ENCODE data around the gene KIF1A.
A peak's percentile ranks its signal among the peaks of the same experiment; 100 is the strongest.
"Not testable (repeated sequence)": the region's sequence is repeated elsewhere in the genome, so short reads cannot be mapped to it uniquely, and the experiment has no call there.

The KIF1A gene

GRCh38 chr2:240714747-240715725 is 105.0 kb downstream of the KIF1A start:
- DNase-seq = peak; percentile 20

DNA sequence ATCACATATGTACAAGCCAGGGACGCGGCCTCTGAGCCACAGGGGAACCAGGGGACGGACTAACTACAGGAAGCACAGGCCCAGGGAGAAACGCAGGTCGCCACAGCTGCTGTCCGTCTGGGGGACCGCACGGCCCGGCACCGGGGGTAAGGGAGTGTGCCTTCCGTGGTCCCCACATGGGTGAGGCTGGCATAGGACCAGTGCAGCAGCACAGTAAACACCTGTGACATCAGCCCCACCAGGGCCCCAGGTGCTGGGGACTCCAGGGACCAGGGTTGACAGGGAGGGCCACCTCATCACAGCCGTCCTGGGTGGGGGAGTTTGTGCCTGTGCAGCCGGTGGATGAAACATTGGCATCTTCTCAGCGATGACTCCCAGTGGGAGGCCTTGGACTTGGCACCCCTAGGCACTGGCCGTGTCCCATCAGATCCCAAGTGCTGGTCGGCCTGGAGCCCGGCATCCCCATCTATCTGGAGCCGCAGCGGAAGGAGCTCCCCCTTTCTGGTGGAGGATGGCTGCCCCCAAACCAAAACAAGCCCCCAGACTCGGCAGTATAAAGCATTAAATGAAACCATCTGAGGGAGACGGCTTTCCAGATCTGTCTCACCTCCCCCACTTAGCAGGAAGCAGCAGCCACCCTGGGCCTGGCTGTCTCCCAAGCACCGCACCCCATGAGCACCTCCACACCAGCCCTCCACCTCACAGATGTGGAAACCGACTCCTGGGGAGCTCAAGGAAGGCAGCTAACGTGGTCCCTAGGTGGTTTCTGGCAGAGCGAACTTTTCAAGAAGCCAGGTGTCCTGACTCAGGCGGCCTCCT is 105.9 kb downstream of the KIF1A start:
- peak; percentile 58 for DNase-seq

- peak; percentile 78 for DNase-seq
These were observed 106.7 kb downstream of the KIF1A start for GRCh38 chr2:240713071-240713927.

DNA sequence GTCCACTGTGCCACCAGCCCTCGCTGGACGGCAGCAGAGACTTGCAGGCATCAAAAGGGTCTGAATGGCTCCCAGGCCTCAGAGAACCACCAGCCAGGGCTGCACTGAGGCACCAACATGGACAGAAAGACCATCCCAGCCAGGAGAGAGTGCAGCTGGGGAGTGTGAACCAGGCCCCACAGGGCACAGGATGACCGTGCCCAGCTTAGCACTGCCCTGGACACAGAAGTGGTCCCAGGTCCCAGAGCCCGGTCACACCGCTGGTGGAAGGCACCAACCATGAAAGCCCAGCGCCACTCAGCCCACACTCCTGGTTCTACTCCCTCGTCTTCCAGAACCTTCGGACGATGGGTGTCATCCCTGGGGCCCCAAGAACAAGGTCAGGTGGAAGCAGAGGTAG is 107.9 kb downstream of the KIF1A start:
- no peak for DNase-seq

- DNase-seq = no peak
These were observed 108.3 kb downstream of the KIF1A start for GRCh38 chr2:240711701-240712100.

GRCh38 chr2:240711296-240711695 is 108.7 kb downstream of the KIF1A start:
- DNase-seq = no peak

- no peak for DNase-seq
These were observed 111.6 kb downstream of the KIF1A start for GRCh38 chr2:240708457-240708856.

DNA sequence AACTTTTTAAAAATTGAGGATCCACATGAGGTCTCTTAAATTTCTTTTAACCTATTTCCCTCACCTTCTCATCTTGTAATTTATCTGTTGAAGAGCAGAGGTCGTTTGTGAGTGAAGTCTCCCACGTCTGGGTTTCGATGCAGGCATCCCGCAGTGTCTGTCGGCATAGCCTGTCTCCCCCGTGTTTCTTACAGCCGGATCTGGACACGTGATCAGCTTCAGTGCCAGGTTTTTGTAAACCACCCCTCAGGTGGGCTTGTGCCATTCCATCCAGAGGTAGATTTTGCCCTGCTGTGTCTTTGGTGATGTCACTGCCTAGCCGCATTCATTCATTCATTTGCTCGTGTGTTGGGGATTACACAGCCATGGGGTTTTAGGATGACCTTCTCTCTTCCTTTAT is 112.2 kb downstream of the KIF1A start:
- no peak for DNase-seq

GRCh38 chr2:240707043-240707756 is 112.8 kb downstream of the KIF1A start:
- no peak for DNase-seq

DNA sequence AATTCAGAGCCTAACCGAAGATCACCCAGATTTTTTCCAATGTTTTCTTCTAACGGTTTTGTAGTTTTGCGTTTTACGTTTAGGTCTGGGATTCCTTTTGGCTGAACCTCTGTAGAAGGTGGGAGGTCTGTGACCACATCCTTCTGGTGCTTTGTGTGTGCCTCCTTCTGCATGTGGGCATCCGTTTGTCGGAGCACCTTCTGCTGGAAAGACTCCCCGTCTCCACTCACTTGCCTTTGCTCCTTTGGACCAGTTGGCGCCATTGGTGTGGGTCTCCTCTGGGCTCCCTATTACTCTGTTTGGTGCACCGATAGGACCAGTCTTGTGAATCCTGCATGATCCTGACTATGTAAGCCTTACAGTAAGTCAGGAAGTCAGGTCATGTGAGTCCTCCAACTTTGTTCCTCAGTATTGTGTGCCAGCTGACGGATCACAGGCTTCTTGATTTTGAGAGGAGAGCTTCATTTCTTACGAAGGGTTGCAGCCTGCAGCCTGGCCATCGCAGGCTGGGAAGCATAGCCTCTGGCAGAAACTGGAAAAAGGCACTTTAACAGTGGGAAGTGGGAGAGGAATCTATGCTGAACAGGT is 114.7 kb downstream of the KIF1A start:
- no peak for DNase-seq

- no peak for DNase-seq
These were observed 115.4 kb downstream of the KIF1A start for GRCh38 chr2:240704651-240705050.

DNA sequence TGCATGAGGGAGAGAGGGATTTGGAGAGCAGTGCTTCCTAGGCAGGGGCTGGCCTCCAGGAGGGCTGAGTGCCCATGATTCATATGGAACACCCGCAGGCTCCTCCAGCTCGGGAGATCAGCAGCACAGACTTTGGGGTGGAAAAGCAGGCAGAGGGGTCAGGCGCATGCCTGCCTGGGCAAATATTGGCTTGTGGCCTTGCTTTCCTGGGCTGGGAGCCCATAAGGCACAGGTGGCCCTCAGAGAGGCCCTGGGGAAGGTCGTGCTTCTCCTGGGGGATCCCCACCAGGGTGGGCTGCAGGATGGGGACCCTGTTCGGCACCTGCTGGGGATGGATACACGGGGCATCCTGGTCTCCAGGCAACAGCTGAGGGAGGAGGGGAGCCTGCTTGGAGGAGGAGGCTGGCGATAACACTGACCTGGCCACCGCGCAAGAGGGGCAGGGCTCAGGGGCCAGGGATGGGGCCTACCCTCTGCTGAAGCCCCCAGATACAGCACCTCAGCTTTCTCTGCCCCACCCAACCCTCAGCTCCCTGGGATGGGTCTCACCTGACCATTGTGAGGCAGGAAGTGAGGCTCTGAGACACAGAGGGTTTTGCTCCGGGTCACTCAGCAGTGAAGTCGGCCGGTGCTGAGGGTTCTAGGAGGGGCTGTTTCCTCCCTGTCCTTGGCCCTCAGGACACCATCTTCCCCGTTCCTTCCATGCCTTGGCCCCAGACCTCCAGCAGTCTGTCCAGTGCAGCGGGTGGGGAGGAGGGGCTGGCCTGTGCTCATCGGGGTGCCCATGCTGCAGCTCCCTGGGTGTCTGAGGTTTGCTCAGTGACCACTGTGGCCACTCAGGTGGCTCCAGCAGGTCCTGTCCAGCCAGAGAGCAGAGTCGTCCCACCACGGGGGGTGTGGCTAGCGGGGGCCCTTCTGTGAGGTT is 116.3 kb downstream of the KIF1A start:
- no peak for DNase-seq

GRCh38 chr2:240702640-240703011 is 117.4 kb downstream of the KIF1A start:
- no peak for DNase-seq

DNA sequence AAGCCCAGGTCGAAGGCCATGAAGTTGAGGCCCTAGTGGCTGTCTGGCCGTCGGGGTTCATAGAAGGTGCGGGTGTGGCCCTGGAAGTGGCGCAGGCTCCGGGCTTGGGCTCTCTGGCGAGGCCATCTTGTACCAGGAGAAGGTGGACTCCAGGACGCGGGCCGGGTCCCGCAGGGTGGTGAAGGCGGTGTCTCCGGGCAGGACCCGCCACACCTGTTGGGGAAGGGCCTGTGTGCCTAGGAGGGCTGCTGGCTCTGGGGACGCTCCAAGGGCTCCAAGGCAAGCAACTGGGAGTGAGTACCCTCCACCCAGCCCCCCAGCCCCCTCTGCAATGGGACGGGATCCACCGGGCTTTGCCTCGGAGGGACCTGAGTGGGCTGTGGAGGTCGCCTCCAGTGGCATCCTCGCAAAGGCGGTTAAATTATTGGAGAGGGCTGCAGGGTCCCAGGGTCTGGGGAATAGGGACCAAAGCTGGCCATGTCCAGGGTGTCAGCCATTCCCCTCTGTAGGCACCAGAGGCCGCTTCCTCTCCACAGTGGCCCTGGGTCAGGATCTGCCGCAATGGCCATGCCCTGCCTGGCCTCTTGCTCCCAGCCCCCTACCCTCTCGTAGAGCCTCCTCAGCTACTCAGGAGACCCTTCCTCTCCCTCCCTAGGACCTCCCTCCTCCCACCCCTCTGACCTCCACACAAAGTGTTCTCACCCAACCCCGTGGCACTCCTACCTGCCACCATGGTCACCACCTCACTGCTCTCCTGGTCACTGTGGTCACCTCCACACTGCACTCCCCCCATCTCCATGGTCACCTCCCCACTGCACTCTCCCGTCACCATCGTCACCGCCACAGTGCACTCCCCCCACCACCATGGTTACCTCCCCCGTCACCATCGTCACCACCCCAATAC is 118.0 kb downstream of the KIF1A start:
- DNase-seq = no peak

GRCh38 chr2:240701091-240701735 is 118.8 kb downstream of the KIF1A start:
- DNase-seq = no peak

DNA sequence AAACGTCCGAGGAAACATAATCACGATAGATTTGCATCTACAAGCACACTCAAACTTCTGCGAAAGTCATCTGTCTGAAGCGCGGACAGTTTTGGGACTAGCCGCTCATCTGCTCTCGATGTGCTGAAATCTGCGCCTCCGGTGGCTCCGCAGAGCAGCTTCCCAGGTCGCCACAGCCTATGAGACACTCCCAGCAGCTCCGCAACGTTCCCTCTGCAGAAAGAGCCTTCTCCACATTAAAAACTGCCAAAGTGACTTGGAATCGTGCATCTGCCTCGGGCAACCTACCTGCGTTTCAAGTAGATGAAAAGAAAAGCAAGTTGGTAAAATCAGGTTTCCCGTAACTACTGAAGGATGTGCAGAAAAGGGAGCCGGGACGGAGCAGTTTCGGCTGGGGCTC is 119.4 kb downstream of the KIF1A start:
- DNase-seq = not testable (repeated sequence)

GRCh38 chr2:240699835-240700234 is 120.2 kb downstream of the KIF1A start:
- not testable (repeated sequence) for DNase-seq

DNA sequence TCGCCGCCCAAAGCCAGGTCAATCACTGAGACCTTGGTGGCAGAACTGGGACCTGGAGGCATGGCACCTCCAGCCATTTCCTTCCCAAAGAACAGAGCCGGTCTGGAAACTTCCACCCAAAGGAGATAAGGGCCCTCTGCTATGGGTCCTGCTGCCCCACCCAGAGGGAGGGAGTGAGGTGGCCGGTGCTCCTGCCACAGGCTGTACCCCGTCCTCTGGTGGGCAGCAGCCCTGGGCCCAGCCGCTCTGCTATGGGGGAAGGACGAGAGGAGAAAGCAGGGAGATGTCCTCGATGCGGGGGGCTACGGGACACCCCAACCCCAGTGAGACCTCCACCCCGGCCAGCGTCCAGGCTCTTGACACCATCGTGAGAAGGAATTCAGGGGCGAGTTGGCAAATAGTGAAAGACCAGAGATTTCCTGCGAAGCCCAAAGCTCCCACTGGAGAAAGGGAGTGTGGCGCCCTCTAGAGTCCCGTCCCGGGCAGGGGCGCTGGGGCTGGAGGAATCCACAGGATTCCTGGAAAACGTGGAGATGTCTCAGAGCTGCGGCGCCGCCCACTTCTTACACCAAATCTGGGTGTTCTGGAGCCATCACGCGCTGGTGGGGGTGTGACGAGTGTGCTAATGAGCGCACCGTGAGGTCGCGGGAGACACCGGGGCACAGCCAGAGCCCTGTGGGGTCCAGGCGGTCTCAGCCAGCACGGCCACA is 121.0 kb downstream of the KIF1A start:
- not testable (repeated sequence) for DNase-seq
